ENCODE measurements around the gene IFI30.

Gene IFI30

DNA sequence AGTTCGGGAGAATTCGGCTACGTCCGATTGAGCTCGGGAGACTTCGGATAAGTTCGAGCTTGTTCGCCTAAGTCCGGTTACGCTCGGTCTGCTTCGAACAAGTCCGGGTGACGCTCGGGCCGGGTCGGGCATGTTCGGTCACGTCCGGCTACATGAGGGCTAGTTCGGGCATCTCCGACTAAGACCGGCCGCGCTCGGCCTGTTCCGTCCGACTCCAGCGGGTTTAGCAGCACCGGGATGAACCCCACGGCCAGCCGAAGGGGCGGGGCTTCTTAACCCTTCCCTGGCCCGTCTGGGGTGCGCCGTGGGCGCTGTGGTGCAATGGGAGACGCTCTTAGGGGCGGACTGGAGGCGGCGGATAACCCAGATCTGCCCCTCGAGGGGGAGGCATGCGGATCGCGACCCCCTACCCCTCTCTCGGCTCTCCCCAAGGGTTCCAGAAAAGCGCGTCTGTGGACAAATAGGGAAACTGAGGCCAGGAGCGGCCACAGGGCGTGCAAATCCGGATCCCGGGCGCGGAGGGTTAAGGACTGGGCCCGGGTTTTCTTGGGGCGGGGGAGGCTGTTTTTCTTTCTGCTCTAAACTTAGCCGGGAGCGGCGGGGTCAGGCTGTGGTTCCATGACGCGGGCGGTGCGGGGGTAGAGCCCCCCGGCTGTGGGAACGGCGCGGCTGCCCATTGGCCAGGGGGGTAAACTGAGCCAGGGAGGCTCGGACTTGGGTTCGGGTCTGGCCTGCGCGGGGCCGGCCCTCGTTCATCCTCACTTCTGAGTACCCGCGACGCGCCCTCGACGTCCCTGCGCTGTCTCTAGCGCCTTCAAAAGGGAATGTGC, 51.1 kb downstream of the IFI30 start:
- Histone ChIP-seq H3K9me3 (ENCODE audit: control insufficient read depth, low read length) (no peaks in the 10 kb centered on the region), H3K4me2 (ENCODE audit: low read length) (peak overlapping the region; percentile 79), H3K79me2 (no peaks in the 10 kb centered on the region), H3K27ac (no peak overlapping the region), H3K36me3 (ENCODE audit: control insufficient read depth, insufficient read depth, low read length) (no peaks in the 10 kb centered on the region), H3K9ac (no peak overlapping the region), H2AFZ (peak overlapping the region; percentile 92), H3K4me1 (peaks cover 6% of the 10 kb centered on the region), H3K27me3 (ENCODE audit: control insufficient read depth, insufficient read depth, low read length) (no peaks in the 10 kb centered on the region), H3K4me3 (ENCODE audit: low read depth, low read length) (peak overlapping the region; percentile 52)
- TF ChIP-seq, protein P1, sequence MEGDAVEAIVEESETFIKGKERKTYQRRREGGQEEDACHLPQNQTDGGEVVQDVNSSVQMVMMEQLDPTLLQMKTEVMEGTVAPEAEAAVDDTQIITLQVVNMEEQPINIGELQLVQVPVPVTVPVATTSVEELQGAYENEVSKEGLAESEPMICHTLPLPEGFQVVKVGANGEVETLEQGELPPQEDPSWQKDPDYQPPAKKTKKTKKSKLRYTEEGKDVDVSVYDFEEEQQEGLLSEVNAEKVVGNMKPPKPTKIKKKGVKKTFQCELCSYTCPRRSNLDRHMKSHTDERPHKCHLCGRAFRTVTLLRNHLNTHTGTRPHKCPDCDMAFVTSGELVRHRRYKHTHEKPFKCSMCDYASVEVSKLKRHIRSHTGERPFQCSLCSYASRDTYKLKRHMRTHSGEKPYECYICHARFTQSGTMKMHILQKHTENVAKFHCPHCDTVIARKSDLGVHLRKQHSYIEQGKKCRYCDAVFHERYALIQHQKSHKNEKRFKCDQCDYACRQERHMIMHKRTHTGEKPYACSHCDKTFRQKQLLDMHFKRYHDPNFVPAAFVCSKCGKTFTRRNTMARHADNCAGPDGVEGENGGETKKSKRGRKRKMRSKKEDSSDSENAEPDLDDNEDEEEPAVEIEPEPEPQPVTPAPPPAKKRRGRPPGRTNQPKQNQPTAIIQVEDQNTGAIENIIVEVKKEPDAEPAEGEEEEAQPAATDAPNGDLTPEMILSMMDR (IDR thresholded peaks at IDR 0.05): no peak

DNA sequence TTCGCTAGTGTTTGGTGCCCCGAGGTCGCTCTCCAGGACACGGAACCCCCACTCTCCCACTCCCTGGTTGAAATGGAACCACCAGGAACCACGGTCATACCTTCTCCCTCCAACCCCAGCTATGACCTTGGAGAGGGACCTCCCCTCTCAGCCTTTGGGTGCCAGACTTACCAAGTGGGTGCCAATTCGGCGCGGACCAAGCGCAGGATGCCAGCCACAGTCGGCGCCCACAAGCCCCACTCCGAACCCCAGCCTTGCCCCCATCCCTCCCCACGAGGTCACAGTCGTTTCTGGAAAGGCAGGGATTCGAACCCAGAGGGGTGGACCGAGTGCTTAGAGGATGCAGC, 51.7 kb downstream of the IFI30 start:
- no peak overlapping the region for H3K27ac ChIP-seq
- H3K4me3 ChIP-seq (ENCODE audit: low read depth, low read length): no peak overlapping the region
- TF ChIP-seq, protein P1 (IDR thresholded peaks at IDR 0.05): no peak
- H3K4me1 ChIP-seq: peaks cover 6% of the 10 kb centered on the region
- H3K27me3 ChIP-seq (ENCODE audit: control insufficient read depth, insufficient read depth, low read length): no peaks in the 10 kb centered on the region
- H3K9me3 ChIP-seq (ENCODE audit: control insufficient read depth, low read length): no peaks in the 10 kb centered on the region
- H3K79me2 ChIP-seq: no peaks in the 10 kb centered on the region
- peak overlapping the region; percentile 77 for H3K4me2 ChIP-seq (ENCODE audit: low read length)
- peak overlapping the region; percentile 74 for H2AFZ ChIP-seq
- H3K9ac ChIP-seq: no peak overlapping the region
- no peaks in the 10 kb centered on the region for H3K36me3 ChIP-seq (ENCODE audit: control insufficient read depth, insufficient read depth, low read length)

DNA sequence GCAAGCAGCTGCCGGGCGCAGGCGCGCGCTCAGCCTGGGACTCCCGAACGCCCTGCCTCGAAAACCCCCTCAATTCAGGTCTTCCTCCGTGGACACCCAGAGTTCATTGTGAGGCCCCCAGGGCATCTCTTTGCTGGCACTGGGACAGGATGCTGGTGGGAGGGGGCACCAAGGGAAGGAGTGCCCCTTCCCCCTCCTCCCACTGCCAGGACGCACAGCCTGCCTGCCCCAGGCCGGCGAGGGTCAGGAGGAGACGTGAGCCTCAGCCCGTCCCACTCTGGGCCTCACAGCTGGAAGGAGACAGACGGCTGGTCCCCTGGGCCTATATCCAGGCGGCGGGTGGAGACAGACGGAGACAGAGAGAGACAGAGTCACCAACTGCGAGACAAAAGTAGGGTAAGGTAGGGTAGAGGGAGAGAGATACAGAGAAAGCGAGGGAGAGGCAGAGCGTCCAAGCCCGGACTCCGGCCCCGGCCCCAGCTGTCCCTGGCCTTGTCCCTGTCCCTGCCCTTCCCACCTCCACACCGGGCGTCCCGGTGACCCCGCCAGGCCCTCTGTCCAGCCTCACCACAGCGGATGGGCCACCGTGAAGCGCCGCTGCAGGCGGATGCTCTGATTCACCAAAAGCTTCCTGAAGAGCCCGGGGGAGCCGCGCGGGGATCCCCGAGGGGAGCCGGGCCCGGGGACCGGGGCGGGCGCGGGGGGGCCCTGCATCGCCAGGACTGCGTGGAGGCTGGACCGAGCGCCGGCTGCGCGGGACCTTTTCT, 52.3 kb downstream of the IFI30 start, which contains the start of gene PDE4C:
TSS of gene PDE4C (minus strand) at position 737 of the 767 bp plus-strand sequence. CDS start at position 714, 23 bp downstream.
- Histone ChIP-seq H3K4me3 (ENCODE audit: low read depth, low read length) (no peak within 1 kb of the TSS), H3K9me3 (ENCODE audit: control insufficient read depth, low read length) (no peaks in the 10 kb centered on the region), H2AFZ (peak within 1 kb of the TSS; percentile 74), H3K4me1 (peaks cover 6% of the 10 kb centered on the region), H3K36me3 (ENCODE audit: control insufficient read depth, insufficient read depth, low read length) (no peaks in the 10 kb centered on the region), H3K27me3 (ENCODE audit: control insufficient read depth, insufficient read depth, low read length) (no peaks in the 10 kb centered on the region), H3K9ac (no peak within 1 kb of the TSS), H3K4me2 (ENCODE audit: low read length) (peak within 1 kb of the TSS; percentile 77), H3K79me2 (no peaks in the 10 kb centered on the region), H3K27ac (no peak within 1 kb of the TSS)
- TF ChIP-seq, protein P1 (IDR thresholded peaks at IDR 0.05): no peak

DNA sequence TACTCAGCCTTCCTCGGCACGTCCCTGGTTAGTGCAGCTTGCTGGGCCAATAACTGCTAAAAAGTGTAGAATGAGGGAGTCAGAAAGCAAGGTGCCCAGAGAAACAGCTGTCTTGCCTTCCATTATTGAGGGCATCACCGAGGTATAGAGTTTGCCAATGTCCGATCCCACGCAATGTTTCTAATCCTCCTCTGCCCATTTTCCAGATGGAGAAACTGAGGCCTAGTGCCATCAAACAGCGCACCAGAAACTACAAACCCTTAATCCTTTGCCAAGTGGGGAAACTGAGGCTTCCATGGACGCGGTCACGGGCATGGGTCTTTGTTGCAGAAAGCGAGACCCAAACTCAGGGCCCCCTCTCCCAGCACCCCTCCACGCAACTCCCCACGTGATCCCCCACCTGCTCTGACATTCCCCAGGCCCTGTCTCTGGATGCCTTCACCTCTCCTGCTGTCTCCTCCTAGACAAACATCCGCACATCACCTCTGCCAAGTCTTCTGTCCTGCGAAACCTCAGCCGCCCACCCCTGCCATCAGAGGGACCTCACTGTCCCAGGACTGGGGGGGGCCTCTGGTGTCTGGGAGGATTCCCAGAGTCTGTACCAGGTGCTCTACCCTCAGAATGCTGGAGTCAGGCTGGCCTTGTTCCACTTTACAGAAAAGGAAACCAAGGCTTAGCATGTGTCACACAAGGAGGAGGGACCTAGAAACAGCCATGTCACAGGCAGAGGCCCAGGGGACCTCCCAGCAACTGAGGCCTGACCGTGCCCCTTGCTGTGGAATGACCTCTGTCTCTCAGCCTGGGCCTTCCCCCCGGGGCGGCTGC, 53.6 kb downstream of the IFI30 start:
- Histone ChIP-seq H3K27me3 (ENCODE audit: control insufficient read depth, insufficient read depth, low read length) (no peaks in the 10 kb centered on the region), H3K79me2 (no peaks in the 10 kb centered on the region), H3K4me3 (ENCODE audit: low read depth, low read length) (no peak overlapping the region), H2AFZ (no peak overlapping the region), H3K27ac (no peak overlapping the region), H3K9me3 (ENCODE audit: control insufficient read depth, low read length) (no peaks in the 10 kb centered on the region), H3K9ac (no peak overlapping the region), H3K4me1 (peaks cover 6% of the 10 kb centered on the region), H3K4me2 (ENCODE audit: low read length) (no peak overlapping the region), H3K36me3 (ENCODE audit: control insufficient read depth, insufficient read depth, low read length) (no peaks in the 10 kb centered on the region)
- TF ChIP-seq, protein P1 (IDR thresholded peaks at IDR 0.05): no peak

Data from parathyroid adenoma (tissue), 2 donors.